IMR-90 (cell line): ENCODE results near the gene DYRK1A. TPM values are rescaled to one million over a fixed set of nuclear protein-coding genes. Genes with fewer than 3 reads are reported as not detected.
A peak's percentile ranks its signal among the peaks of the same experiment; 100 is the strongest.

Experiments
- ATAC-seq: fragments of 200-7000 bp; cut with Tn5 transposase; 2 replicates; pipeline ENCODE4 v1.9.1; 2020; ENCODE audit warnings: low read depth, mild to moderate bottlenecking, moderate library complexity
- BruUV-seq: library from RNA; stranded (reverse); fragments of 400-500 nt; replicated peaks from 2 replicates; lab custom pipeline; 2021; lab: Mats Ljungman, UMichigan
- CTCF ChIA-PET: fragments of 300-600 bp; formaldehyde crosslinking; extraction: SDS; loops from one replicate; lab custom pipeline; 2021; ENCODE audit warnings: antibody characterized with exemption; lab: Yijun Ruan, JAX
- POLR2A ChIA-PET: fragments of 300-600 bp; sonication (Branson Sonifier 250); formaldehyde crosslinking; loops from one replicate; lab custom pipeline; 2022; ENCODE audit warnings: antibody characterized with exemption; ENCODE audit not compliant: unreplicated experiment; lab: Charles Lee
- DNase-seq: peaks from one replicate; pipeline ENCODE4 v3.0.0; 2013
- H2AFZ ChIP-seq: replicated peaks from 2 replicates; pipeline ENCODE3; 2013; ENCODE audit warnings: low read length, mild to moderate bottlenecking; ENCODE audit not compliant: poor library complexity
- H2AK5ac ChIP-seq: 2 replicates; pipeline ENCODE4 v1.6.1; 2013; ENCODE audit warnings: low read depth, low read length, inconsistent platforms
- H2AK9ac ChIP-seq: replicated peaks from 2 replicates; pipeline ENCODE3; 2013; ENCODE audit warnings: mild to moderate bottlenecking, low read depth, low read length, moderate library complexity; ENCODE audit not compliant: poor library complexity
- H2BK120ac ChIP-seq: 2 replicates; pipeline ENCODE4 v1.6.1; 2013; ENCODE audit warnings: low read depth, low read length, inconsistent platforms
- H2BK15ac ChIP-seq: 3 replicates; pipeline ENCODE4 v1.6.1; 2013; ENCODE audit warnings: low read depth, low read length, inconsistent platforms
- H2BK20ac ChIP-seq: 2 replicates; pipeline ENCODE4 v1.6.1; 2013; ENCODE audit warnings: low read depth, mild to moderate bottlenecking, inconsistent platforms, low read length, moderate library complexity
- H2BK5ac ChIP-seq: 2 replicates; pipeline ENCODE4 v1.6.1; 2013; ENCODE audit warnings: mild to moderate bottlenecking, low read depth, low read length, inconsistent platforms; ENCODE audit not compliant: poor library complexity, severe bottlenecking
- H3K14ac ChIP-seq: replicated peaks from 2 replicates; pipeline ENCODE4 v1.6.1; 2013; ENCODE audit warnings: low read depth, low read length, inconsistent platforms
- H3K18ac ChIP-seq: 2 replicates; pipeline ENCODE4 v1.6.1; 2013; ENCODE audit warnings: low read depth, low read length, control low read depth
- H3K23ac ChIP-seq: 2 replicates; pipeline ENCODE4 v1.6.1; 2013; ENCODE audit warnings: low read depth, low read length, inconsistent platforms
- H3K27ac ChIP-seq: 2 replicates; pipeline ENCODE4 v1.5.1; 2013; ENCODE audit warnings: mild to moderate bottlenecking, control low read depth, low read length; ENCODE audit not compliant: insufficient read depth
- H3K27me3 ChIP-seq: 2 replicates; pipeline ENCODE4 v1.6.1; 2013; ENCODE audit warnings: low read length; ENCODE audit not compliant: control insufficient read depth, insufficient read depth
- H3K36me3 ChIP-seq: 2 replicates; pipeline ENCODE4 v1.6.1; 2013; ENCODE audit warnings: low read length, mixed read lengths; ENCODE audit not compliant: control insufficient read depth, insufficient read depth
- H3K4ac ChIP-seq: 2 replicates; pipeline ENCODE4 v1.6.1; 2013; ENCODE audit warnings: low read depth, low read length, inconsistent platforms
- H3K4me1 ChIP-seq: 2 replicates; pipeline ENCODE4 v1.6.1; 2013; ENCODE audit warnings: low read length, mixed read lengths; ENCODE audit not compliant: control insufficient read depth, insufficient read depth
- H3K4me2 ChIP-seq: 2 replicates; pipeline ENCODE4 v1.6.1; 2013; ENCODE audit warnings: low read depth, mild to moderate bottlenecking, control low read depth, low read length, moderate library complexity
- H3K4me3 ChIP-seq: 2 replicates; pipeline ENCODE4 v1.5.1; 2013; ENCODE audit warnings: low read depth, mild to moderate bottlenecking, control low read depth, low read length, moderate library complexity; ENCODE audit not compliant: insufficient read depth
- H3K56ac ChIP-seq: 2 replicates; pipeline ENCODE4 v1.6.1; 2013; ENCODE audit warnings: low read length, inconsistent platforms; ENCODE audit not compliant: insufficient read depth; ENCODE audit errors: extremely low read depth
- H3K79me1 ChIP-seq, 2 experiments: 2 replicates each; pipeline ENCODE4 v1.6.1; 2013; ENCODE audit warnings: low read length in 2 of 2, inconsistent platforms in 1 of 2, low read depth in 1 of 2
- H3K9ac ChIP-seq: 2 replicates; pipeline ENCODE4 v1.6.1; 2013; ENCODE audit warnings: low read depth, low read length, control low read depth
- H3K9me1 ChIP-seq: 2 replicates; pipeline ENCODE4 v1.6.1; 2013; ENCODE audit warnings: low read length, inconsistent platforms; ENCODE audit not compliant: insufficient read depth
- H3K9me3 ChIP-seq: 2 replicates; pipeline ENCODE4 v1.6.1; 2013; ENCODE audit warnings: low read length; ENCODE audit not compliant: control insufficient read depth, insufficient read depth
- H4K20me1 ChIP-seq: 2 replicates; pipeline ENCODE4 v1.6.1; 2013; ENCODE audit warnings: low read length, inconsistent platforms; ENCODE audit not compliant: insufficient read depth
- H4K5ac ChIP-seq: 2 replicates; pipeline ENCODE4 v1.6.1; 2013; ENCODE audit warnings: mild to moderate bottlenecking, low read depth, low read length, control low read depth
- H4K8ac ChIP-seq, 2 experiments: 2 replicates each; pipeline ENCODE4 v1.6.1; 2013; ENCODE audit warnings: low read depth in 2 of 2, low read length in 2 of 2, control low read depth in 1 of 2, inconsistent platforms in 1 of 2
- H4K91ac ChIP-seq: 2 replicates; pipeline ENCODE4 v1.6.1; 2013; ENCODE audit warnings: low read depth, low read length, inconsistent platforms; ENCODE audit not compliant: insufficient read depth
- CEBPB ChIP-seq: IDR thresholded peaks from 2 replicates; pipeline ENCODE4 v1.6.1; 2012; ENCODE audit warnings: low read depth, low read length, improper control_type of control experiment
- CHD1 ChIP-seq: IDR thresholded peaks from 2 replicates; pipeline ENCODE4 v1.6.1; 2012; ENCODE audit warnings: low read depth, low read length, improper control_type of control experiment
- CTCF ChIP-seq: conservative IDR thresholded peaks from 2 replicates; pipeline ENCODE4 v1.5.1; 2012; ENCODE audit warnings: mild to moderate bottlenecking, low read depth, low read length, improper control_type of control experiment
- NFE2L2 ChIP-seq: fragments of 150-350 bp; IDR thresholded peaks from 2 replicates; pipeline ENCODE4 v1.6.1; 2016; ENCODE audit warnings: low read depth, mild to moderate bottlenecking, low read length
- RCOR1 ChIP-seq: IDR thresholded peaks from 2 replicates; pipeline ENCODE4 v1.6.1; 2012; ENCODE audit warnings: mild to moderate bottlenecking, low read length, improper control_type of control experiment; ENCODE audit not compliant: insufficient replicate concordance
- SMC3 ChIP-seq: fragments of 150-350 bp; IDR thresholded peaks from 2 replicates; pipeline ENCODE4 v1.6.1; 2016; ENCODE audit warnings: low read depth, mild to moderate bottlenecking, antibody characterized with exemption, low read length, moderate library complexity
- WGBS, 2 experiments: methylation state at CpG; one replicate each; pipeline versions ENCODE4 v1.1.5 to v1.1.7; 2013; ENCODE audit warnings: missing lambda C conversion rate in 2 of 2; ENCODE audit not compliant: insufficient read length in 1 of 2; ENCODE audit errors: extremely low coverage in 2 of 2; 5-methylcytosine and 5-hydroxymethylcytosine counted together
- dilution Hi-C: fragments of 300-500 bp; cut with HindIII; formaldehyde crosslinking; loops from one replicate; pipeline ENCODE4 v1.14.3; 2018; ENCODE audit warnings: low sequenced_read_pairs; ENCODE audit not compliant: unreplicated experiment
- in situ Hi-C: fragments of 300-500 bp; cut with MboI; formaldehyde crosslinking; loops from 3 replicates; pipeline ENCODE4 v1.14.3; 2019; ENCODE audit warnings: low sequenced_read_pairs, inconsistent platforms, mixed read lengths
- intact Hi-C: fragments of 100-400 bp; cut with micrococcal nuclease; formaldehyde crosslinking; loops from 2 replicates; pipeline ENCODE4 v1.10.0; 2022
- polyA plus RNA-seq, 3 experiments: library from polyadenylated mRNA; depleted of rRNA; stranded (reverse); fragments of >200 nt; gene quantifications; 2 replicates each; pipeline ENCODE4 v1.2.3, GENCODE V29; 2012; ENCODE audit warnings: low replicate concordance in 1 of 3
- total RNA-seq: library from RNA; depleted of rRNA; stranded (reverse); fragments of >200 nt; gene quantifications from 2 replicates; pipeline ENCODE4 v1.2.3, GENCODE V29; 2012
- TF ChIP-seq, protein P1 (sequence below): fragments of 150-350 bp; IDR thresholded peaks from 2 replicates; pipeline ENCODE4 v1.6.1; 2017; ENCODE audit warnings: mild to moderate bottlenecking, antibody characterized with exemption, low read length, low read depth

Gene DYRK1A
- total and polyA plus RNA-seq, 2 of the 4 experiments (the other 2 are of a cell fraction), result 18.6 to 50.5 TPM

GRCh38 chr21:37378700-37379139, 12.1 kb downstream of the DYRK1A start:
- no peak overlapping the region for H3K56ac ChIP-seq
- H3K4me1 ChIP-seq, result peaks cover 9% of the 10 kb centered on the region
- WGBS, 2 experiments, result 100% methylated on average over 3 of the region's 3 CpGs; no CpG with 5 or more reads in 1 of the 2 experiments
- ATAC-seq, result no peak
- no peak overlapping the region for H3K27ac ChIP-seq
- H4K8ac ChIP-seq, result peak overlapping the region in 1 of 2 experiments; percentile 17; a peak in 1 of 4 replicates
- peaks cover 96% of the 10 kb centered on the region for H4K20me1 ChIP-seq
- no peak overlapping the region for H2BK15ac ChIP-seq
- H3K23ac ChIP-seq, result 0 out of 2 replicates have a peak overlapping the region, but pooled peaks have one; percentile 51
- DNase-seq, result no peak
- CTCF ChIA-PET, result interaction anchor here (1.0 kb wide), 1 partner anchor 23 kb away, joined by 3 read pairs; no protein-coding TSS in a partner anchor
- H3K18ac ChIP-seq, result no peak overlapping the region
- no peak overlapping the region for H4K5ac ChIP-seq
- TF ChIP-seq, protein P1, sequence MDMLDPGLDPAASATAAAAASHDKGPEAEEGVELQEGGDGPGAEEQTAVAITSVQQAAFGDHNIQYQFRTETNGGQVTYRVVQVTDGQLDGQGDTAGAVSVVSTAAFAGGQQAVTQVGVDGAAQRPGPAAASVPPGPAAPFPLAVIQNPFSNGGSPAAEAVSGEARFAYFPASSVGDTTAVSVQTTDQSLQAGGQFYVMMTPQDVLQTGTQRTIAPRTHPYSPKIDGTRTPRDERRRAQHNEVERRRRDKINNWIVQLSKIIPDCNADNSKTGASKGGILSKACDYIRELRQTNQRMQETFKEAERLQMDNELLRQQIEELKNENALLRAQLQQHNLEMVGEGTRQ, result no peak
- no peak for TF ChIP-seq SMC3
- no peak for TF ChIP-seq NFE2L2
- no peak for TF ChIP-seq RCOR1
- TF ChIP-seq CEBPB, result no peak
- no peak for TF ChIP-seq CHD1
- no peak for TF ChIP-seq CTCF
- H2BK20ac ChIP-seq, result no peak overlapping the region
- in situ Hi-C loops, result no loop called here
- H3K9me3 ChIP-seq, result peaks cover 2% of the 10 kb centered on the region; the same call in 1 of the 2 replicates
- H4K91ac ChIP-seq, result no peak overlapping the region
- H3K4me3 ChIP-seq, result no peak overlapping the region
- peaks cover 20% of the 10 kb centered on the region for H3K9me1 ChIP-seq
- no peak overlapping the region for H2BK5ac ChIP-seq
- dilution Hi-C loops, result no loop called here
- H3K36me3 ChIP-seq, result no peaks in the 10 kb centered on the region; the same call in 1 of the 2 replicates
- no TSS peak for BruUV-seq
- H2BK120ac ChIP-seq, result no peak overlapping the region
- 0 out of 2 replicates have a peak overlapping the region, but pooled peaks have one; percentile 2 for H3K14ac ChIP-seq
- no peak overlapping the region for H2AFZ ChIP-seq
- POLR2A ChIA-PET, result no interaction called here
- peaks cover 5 to 60% of the 10 kb centered on the region in 2 experiments; a peak in 2 of 4 replicates for H3K79me1 ChIP-seq
- intact Hi-C loops, result no loop called here
- H2AK5ac ChIP-seq, result no peak overlapping the region
- H3K9ac ChIP-seq, result no peak overlapping the region
- no peak overlapping the region for H3K4me2 ChIP-seq
- H3K4ac ChIP-seq, result no peak overlapping the region
- no peaks in the 10 kb centered on the region for H3K27me3 ChIP-seq
- no peak overlapping the region for H2AK9ac ChIP-seq
